Activated naive CD8-positive, alpha-beta T cell treated with anti-CD3 and anti-CD28 coated beads, Interleukin-2, amount 10 ng/mL, durations not matched to agents 7 days and 5 days (primary cell): Measurements from ENCODE around the gene OSBP2. TPM values are rescaled to one million over a fixed set of nuclear protein-coding genes. Genes with fewer than 3 reads are reported as not detected.

Experiments
- ATAC-seq: fragments of 150-1000 bp; cut with Tn5 transposase; one replicate; pipeline ENCODE4 v1.10.0; 2021; ENCODE audit warnings: low read depth, moderate library complexity
- POLR2A ChIA-PET: fragments of 350-600 bp; sonication (Branson Sonifier 250); formaldehyde crosslinking; loops from one replicate; lab custom pipeline; 2021; ENCODE audit warnings: antibody characterized with exemption; lab: Charles Lee
- DNase-seq: peaks from one replicate; pipeline ENCODE4 v3.0.0; 2021
- H3K27ac Mint-ChIP-seq: one replicate; pipeline ENCODE4 v1.8.0; 2022; ENCODE audit warnings: mild to moderate bottlenecking, mixed read lengths
- H3K27me3 Mint-ChIP-seq: one replicate; pipeline ENCODE4 v1.8.0; 2022; ENCODE audit warnings: mild to moderate bottlenecking, moderate library complexity, mixed read lengths
- H3K36me3 Mint-ChIP-seq: one replicate; pipeline ENCODE4 v1.8.0; 2021; ENCODE audit warnings: mild to moderate bottlenecking, mixed read lengths
- H3K4me1 Mint-ChIP-seq: one replicate; pipeline ENCODE4 v1.8.0; 2021; ENCODE audit warnings: mixed read lengths
- H3K4me3 Mint-ChIP-seq: one replicate; pipeline ENCODE4 v1.8.0; 2022; ENCODE audit warnings: mild to moderate bottlenecking, moderate library complexity, mixed read lengths
- H3K9me3 Mint-ChIP-seq: one replicate; pipeline ENCODE4 v1.8.0; 2021; ENCODE audit warnings: mixed read lengths
- total RNA-seq, 2 experiments: library from RNA; stranded (reverse); gene quantifications; one replicate each; pipeline ENCODE4 v1.2.3, GENCODE V29; 2021

The OSBP2 gene
- total RNA-seq, 2 experiments from 2014 or later = 0.45 to 0.61 TPM

DNA sequence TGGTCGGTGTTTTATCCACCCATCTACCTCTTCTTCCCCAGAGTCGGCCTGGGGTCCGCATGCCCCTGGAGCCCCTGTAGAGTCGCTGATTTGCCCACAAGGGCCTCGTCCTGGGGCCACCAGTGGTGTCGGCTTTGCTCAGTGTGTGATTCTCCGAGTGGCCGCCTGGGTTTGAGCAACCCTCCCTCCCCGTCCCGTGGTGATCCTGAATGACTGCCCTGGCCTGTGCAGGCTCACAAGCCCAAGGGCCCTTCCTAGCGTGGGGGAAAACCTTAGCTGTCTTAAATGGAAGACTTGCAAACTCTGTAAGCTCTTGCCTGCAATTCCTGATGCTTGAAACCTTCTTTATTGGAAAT, 128.3 kb downstream of the OSBP2 start:
- H3K9me3 Mint-ChIP-seq = no peaks in the 10 kb centered on the region
- DNase-seq (no peak), ATAC-seq (no peak)
- H3K36me3 Mint-ChIP-seq = no peaks in the 10 kb centered on the region
- no peak overlapping the region for H3K27ac Mint-ChIP-seq
- POLR2A ChIA-PET = no interaction called here
- H3K27me3 Mint-ChIP-seq = peaks cover 45% of the 10 kb centered on the region
- no peak overlapping the region for H3K4me3 Mint-ChIP-seq
- peaks cover 2% of the 10 kb centered on the region for H3K4me1 Mint-ChIP-seq

DNA sequence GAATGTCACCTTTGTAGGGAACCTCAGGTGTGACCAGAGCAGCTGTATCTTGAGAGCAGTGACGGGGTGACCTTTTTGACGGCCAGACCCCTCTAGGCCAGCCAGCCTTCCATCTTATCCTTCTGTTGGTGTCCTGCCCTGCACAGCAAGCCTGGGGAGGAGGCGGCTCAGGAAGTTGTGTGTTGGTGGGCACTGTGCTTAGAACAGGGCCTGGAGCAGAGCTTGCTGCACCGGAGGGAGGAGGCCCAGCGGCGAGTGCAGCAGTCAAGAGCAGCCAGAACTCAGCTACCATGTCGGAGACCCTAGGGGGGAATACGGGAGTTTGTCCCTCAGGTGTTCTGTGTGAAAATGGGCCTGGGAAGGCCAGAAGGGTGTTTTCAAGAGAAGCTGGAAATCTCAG, 129.4 kb downstream of the OSBP2 start:
- DNase-seq (no peak), ATAC-seq (no peak)
- H3K4me3 Mint-ChIP-seq = no peak overlapping the region
- no peaks in the 10 kb centered on the region for H3K4me1 Mint-ChIP-seq
- no peak overlapping the region for H3K27ac Mint-ChIP-seq
- POLR2A ChIA-PET = no interaction called here
- peaks cover 40% of the 10 kb centered on the region for H3K27me3 Mint-ChIP-seq
- no peaks in the 10 kb centered on the region for H3K9me3 Mint-ChIP-seq
- no peaks in the 10 kb centered on the region for H3K36me3 Mint-ChIP-seq

GRCh38 chr22:30824711-30825110, 130.0 kb downstream of the OSBP2 start:
- DNase-seq (no peak), ATAC-seq (no peak)
- POLR2A ChIA-PET = no interaction called here

DNA sequence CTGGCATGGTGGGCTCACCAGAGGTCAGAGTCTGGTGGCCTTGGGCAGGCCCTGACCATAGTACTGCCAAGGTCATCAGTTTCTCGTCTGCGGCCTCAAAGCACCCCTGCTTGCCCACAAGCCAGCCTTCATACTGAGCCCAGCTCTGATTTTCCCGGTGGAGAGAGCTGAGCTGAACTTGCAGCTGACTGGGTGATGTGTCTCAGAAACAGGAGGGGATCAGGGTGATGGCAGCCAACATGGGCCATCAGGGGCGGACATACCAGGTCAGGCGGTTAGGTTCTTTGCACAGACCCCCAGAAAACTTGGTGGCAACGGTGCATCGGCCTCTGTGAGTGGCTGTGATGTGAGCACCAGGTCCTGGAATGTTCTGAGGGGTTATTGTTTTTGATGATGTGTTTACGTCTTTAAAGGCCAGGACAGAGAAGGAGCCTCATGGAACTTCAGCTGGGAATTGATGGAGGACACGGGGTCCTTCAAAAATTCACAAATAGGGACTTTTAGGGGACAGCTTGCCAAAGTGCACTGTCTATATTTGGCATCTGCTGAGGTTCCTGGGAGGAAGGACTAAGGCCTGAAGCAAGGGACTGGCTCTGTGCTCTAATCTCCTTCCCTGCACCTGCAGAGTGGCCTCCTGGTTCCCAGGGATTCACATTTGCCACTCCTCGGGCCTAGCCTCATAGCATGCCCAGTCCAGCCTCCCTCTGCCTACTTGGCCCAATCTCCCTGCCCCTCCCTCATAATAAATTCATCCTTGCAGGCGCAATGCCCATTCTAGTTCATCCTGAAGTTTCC, 131.2 kb downstream of the OSBP2 start:
- no peak overlapping the region for H3K27ac Mint-ChIP-seq
- POLR2A ChIA-PET = no interaction called here

More at GRCh38 chr22:30824711-30825110, 130.0 kb downstream of the OSBP2 start:
- Mint-ChIP-seq H3K4me1 (no peaks in the 10 kb centered on the region), H3K9me3 (no peaks in the 10 kb centered on the region), H3K36me3 (no peaks in the 10 kb centered on the region), H3K4me3 (no peak overlapping the region), H3K27ac (no peak overlapping the region), H3K27me3 (peaks cover 40% of the 10 kb centered on the region)

DNA sequence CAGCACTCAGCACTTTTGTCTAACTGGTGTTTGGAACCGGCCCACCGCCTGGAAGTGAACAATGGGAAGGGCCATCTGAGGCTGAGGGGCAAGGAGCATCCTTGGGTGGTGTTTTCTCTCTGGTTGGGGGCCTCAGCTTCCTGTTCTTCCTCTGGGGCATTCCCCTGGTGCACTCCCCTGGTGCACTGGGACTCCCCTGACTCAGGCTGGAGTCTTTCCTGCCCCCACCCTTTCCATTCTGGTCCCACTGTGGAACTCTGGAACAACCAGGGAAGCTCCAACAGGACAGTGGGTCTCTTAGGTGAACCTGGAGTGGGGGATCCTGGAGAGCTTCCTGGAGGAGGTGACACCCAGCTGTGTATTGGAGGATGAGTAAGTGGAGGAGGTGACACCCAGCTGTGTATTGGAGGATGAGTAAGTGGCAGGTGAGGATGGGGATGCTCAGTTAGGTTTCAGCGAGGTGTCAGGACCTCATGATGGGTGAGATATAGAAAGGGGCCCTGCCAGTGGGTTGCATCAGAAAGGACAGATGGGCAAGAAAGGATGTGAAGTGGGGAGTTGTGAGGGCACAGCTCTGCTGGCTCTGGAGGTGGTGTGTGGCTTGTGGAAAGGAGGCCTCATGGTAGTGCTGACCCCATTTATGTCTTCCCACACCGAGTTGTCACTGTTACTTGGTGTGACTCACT, 132.1 kb downstream of the OSBP2 start:
- H3K36me3 Mint-ChIP-seq = no peaks in the 10 kb centered on the region
- H3K9me3 Mint-ChIP-seq = no peaks in the 10 kb centered on the region
- ATAC-seq (no peak), DNase-seq (no peak)
- POLR2A ChIA-PET = no interaction called here
- no peak overlapping the region for H3K27ac Mint-ChIP-seq
- peaks cover 25% of the 10 kb centered on the region for H3K27me3 Mint-ChIP-seq
- no peaks in the 10 kb centered on the region for H3K4me1 Mint-ChIP-seq
- no peak overlapping the region for H3K4me3 Mint-ChIP-seq

More for the DNA sequence above, 131.2 kb downstream of the OSBP2 start:
- H3K4me1 Mint-ChIP-seq = no peaks in the 10 kb centered on the region
- peaks cover 34% of the 10 kb centered on the region for H3K27me3 Mint-ChIP-seq
- no peak for DNase-seq
- no peaks in the 10 kb centered on the region for H3K36me3 Mint-ChIP-seq
- no peak overlapping the region for H3K4me3 Mint-ChIP-seq
- no peaks in the 10 kb centered on the region for H3K9me3 Mint-ChIP-seq
- no peak for ATAC-seq

DNA sequence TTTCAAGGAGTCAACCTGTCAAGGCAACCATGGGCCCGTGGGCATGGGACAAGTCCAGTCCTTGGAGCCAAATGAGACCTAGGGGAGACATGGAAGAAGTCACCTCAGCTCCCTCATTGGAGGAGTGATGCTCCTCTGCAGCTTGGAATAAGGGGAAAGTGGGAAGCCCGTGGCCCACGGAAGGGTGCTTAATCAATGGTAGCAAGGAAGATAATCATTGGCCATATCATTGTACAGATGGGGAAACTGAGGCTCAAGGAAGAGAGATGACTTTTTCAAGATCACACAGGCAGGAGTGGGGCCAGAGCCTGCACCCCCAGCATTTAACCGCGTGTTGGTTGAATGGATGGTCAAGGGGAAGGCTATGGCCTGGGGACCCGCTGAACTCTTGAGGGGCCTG, 133.0 kb downstream of the OSBP2 start:
- Mint-ChIP-seq H3K27ac (no peak overlapping the region), H3K4me3 (no peak overlapping the region), H3K9me3 (no peaks in the 10 kb centered on the region), H3K36me3 (no peaks in the 10 kb centered on the region), H3K4me1 (no peaks in the 10 kb centered on the region), H3K27me3 (peaks cover 24% of the 10 kb centered on the region)
- no peak for DNase-seq
- ATAC-seq = no peak
- POLR2A ChIA-PET = no interaction called here

GRCh38 chr22:30828187-30829155, 133.8 kb downstream of the OSBP2 start:
- Mint-ChIP-seq H3K27ac (no peak overlapping the region), H3K36me3 (no peaks in the 10 kb centered on the region), H3K27me3 (peaks cover 19% of the 10 kb centered on the region), H3K4me3 (no peak overlapping the region), H3K9me3 (no peaks in the 10 kb centered on the region), H3K4me1 (no peaks in the 10 kb centered on the region)
- ATAC-seq (no peak), DNase-seq (no peak)
- POLR2A ChIA-PET = no interaction called here

DNA sequence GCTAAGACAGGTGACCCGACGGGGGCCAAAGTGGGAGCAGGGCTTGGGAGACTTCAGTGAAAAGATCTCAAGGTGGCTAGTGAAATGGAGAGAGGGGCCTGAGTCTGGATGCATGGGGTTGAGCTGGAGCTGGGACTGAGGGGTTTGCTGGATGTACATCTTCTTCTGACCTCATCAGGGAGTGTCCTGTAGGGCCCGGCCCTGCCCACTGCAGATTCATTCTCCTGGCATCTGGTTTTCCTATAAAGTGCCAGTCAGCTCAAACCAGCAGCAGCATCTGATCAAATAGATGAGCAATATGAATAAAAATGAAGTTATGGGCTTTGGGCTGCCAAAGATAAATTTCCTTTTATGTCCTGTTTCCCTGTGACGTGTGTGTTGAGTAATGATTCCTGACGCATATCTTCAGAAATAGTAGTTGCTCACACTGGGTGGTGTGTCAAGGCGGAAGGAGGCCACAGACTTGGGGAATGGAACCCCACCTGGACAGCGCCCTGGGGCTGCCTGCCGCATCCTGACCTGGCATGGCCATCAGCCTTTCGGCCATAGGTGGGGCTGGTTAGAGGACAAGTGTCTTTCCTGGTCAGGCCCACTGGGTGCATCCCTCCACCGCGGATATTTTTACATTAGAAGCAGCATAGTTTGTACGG, 135.4 kb downstream of the OSBP2 start:
- Mint-ChIP-seq H3K4me3 (no peak overlapping the region), H3K27ac (no peak overlapping the region), H3K4me1 (no peaks in the 10 kb centered on the region), H3K36me3 (no peaks in the 10 kb centered on the region), H3K9me3 (no peaks in the 10 kb centered on the region), H3K27me3 (peaks cover 6% of the 10 kb centered on the region)
- ATAC-seq = no peak
- POLR2A ChIA-PET = no interaction called here
- DNase-seq = no peak

DNA sequence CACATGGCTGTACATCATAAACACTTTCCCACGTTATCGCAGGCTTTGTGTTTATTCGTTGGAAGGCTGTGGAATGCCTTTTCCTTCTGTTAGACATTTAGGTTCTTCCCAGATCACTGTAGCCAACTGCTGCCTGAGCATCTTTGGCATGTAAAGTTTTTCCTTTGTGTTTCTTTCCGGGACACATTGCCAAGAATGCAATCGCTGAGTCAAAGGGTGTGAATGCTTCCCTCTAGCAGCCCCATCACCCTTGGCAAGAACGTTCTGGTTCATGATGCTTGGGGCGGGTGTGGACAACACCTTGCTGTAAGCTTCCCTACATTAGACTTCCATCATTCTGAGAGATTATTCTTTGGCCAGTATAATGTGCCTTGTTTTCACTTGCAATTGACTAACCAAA, 136.2 kb downstream of the OSBP2 start:
- no peak for ATAC-seq
- H3K9me3 Mint-ChIP-seq = no peaks in the 10 kb centered on the region

GRCh38 chr22:30832407-30832987, 137.8 kb downstream of the OSBP2 start:
- POLR2A ChIA-PET = no interaction called here
- Mint-ChIP-seq H3K4me3 (no peak overlapping the region), H3K9me3 (no peaks in the 10 kb centered on the region), H3K27me3 (peaks cover 6% of the 10 kb centered on the region), H3K27ac (no peak overlapping the region), H3K4me1 (no peaks in the 10 kb centered on the region), H3K36me3 (no peaks in the 10 kb centered on the region)
- no peak for ATAC-seq
- no peak for DNase-seq

More for the DNA sequence above, 136.2 kb downstream of the OSBP2 start:
- Mint-ChIP-seq H3K27me3 (peaks cover 6% of the 10 kb centered on the region), H3K36me3 (no peaks in the 10 kb centered on the region), H3K4me1 (no peaks in the 10 kb centered on the region), H3K27ac (no peak overlapping the region), H3K4me3 (no peak overlapping the region)
- DNase-seq = no peak
- POLR2A ChIA-PET = no interaction called here

GRCh38 chr22:30833322-30833721, 138.6 kb downstream of the OSBP2 start:
- Mint-ChIP-seq H3K27me3 (peaks cover 6% of the 10 kb centered on the region), H3K27ac (no peak overlapping the region), H3K9me3 (peaks cover 3% of the 10 kb centered on the region), H3K4me1 (no peaks in the 10 kb centered on the region), H3K4me3 (no peak overlapping the region), H3K36me3 (no peaks in the 10 kb centered on the region)
- ATAC-seq (no peak), DNase-seq (no peak)
- POLR2A ChIA-PET = no interaction called here

DNA sequence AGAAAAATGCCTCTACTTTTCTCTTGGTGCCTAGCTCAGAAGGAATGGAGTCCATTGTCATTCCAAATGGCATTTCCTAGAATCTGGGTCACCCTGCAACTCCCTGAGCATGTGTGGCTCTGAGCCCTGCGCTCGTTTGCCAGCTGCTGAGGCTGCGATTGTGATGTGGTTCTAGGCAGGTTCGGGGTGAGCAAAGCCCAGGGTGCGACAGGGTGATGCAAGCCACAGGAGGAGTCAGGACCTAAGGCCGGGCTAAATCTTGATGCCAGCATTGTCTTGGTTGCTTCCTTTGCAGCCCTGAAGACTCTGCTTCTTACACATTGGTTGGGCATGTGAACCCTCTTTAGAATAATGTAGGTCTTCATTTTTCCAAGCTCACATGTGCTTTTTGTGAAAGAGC, 142.9 kb downstream of the OSBP2 start:
- H3K27me3 Mint-ChIP-seq = peaks cover 4% of the 10 kb centered on the region
- ATAC-seq (no peak), DNase-seq (no peak)
- no peaks in the 10 kb centered on the region for H3K36me3 Mint-ChIP-seq
- H3K4me1 Mint-ChIP-seq = no peaks in the 10 kb centered on the region
- H3K4me3 Mint-ChIP-seq = no peak overlapping the region
- POLR2A ChIA-PET = no interaction called here
- H3K27ac Mint-ChIP-seq = no peak overlapping the region
- H3K9me3 Mint-ChIP-seq = peaks cover 4% of the 10 kb centered on the region

- no peaks in the 10 kb centered on the region for H3K4me1 Mint-ChIP-seq
- no peak for DNase-seq
- H3K27ac Mint-ChIP-seq = no peak overlapping the region
- no peaks in the 10 kb centered on the region for H3K27me3 Mint-ChIP-seq
- H3K4me3 Mint-ChIP-seq = no peak overlapping the region
- peaks cover 4% of the 10 kb centered on the region for H3K9me3 Mint-ChIP-seq
- no peaks in the 10 kb centered on the region for H3K36me3 Mint-ChIP-seq
- POLR2A ChIA-PET = no interaction called here
- ATAC-seq = no peak
Measured at GRCh38 chr22:30838111-30838510, 143.4 kb downstream of the OSBP2 start.
